Measurements from ENCODE around the gene ADSS1.

- TF ChIP-seq CTCF (IDR thresholded peaks at IDR 0.05): no peak
- no peak for TF ChIP-seq ZFX (IDR thresholded peaks at IDR 0.05; ENCODE audit: borderline replicate concordance)
Observed at GRCh38 chr14:104678346-104678745, 45.7 kb upstream of the ADSS1 start.
